PC-3 (cell line): Measurements from ENCODE around the gene SOX12. TPM values are rescaled to one million over a fixed set of nuclear protein-coding genes. Genes with fewer than 3 reads are reported as not detected.
"Not testable (repeated sequence)": the region's sequence is repeated elsewhere in the genome, so short reads cannot be mapped to it uniquely, and the experiment has no call there.

Experiments
- ATAC-seq: fragments of 200-7000 bp; cut with Tn5 transposase; 2 replicates; pipeline ENCODE4 v1.9.1; 2020; ENCODE audit warnings: mild to moderate bottlenecking, moderate library complexity
- BruUV-seq: library from RNA; stranded (reverse); fragments of 400-500 nt; replicated peaks from 2 replicates; lab custom pipeline; 2021; lab: Mats Ljungman, UMichigan
- CTCF ChIA-PET: fragments of 300-600 bp; sonication (Branson Sonifier 250); formaldehyde crosslinking; loops from one replicate; lab custom pipeline; 2022; ENCODE audit warnings: antibody characterized with exemption; lab: Charles Lee
- POLR2A ChIA-PET: fragments of 300-600 bp; sonication (Branson Sonifier 250); formaldehyde crosslinking; loops from one replicate; lab custom pipeline; 2022; ENCODE audit warnings: antibody characterized with exemption; ENCODE audit not compliant: unreplicated experiment; lab: Charles Lee
- DNase-seq: peaks from one replicate; pipeline ENCODE4 v3.0.0-alpha.2; 2015
- H2AFZ ChIP-seq: fragments of 300-600 bp; sonication (generic); 2 replicates; pipeline ENCODE4 v1.6.0; 2016; ENCODE audit warnings: antibody characterized with exemption, low read length
- H3F3A ChIP-seq: fragments of 300-600 bp; sonication (generic); one replicate; pipeline ENCODE4 v1.6.0; 2017; ENCODE audit warnings: antibody characterized with exemption, low read length, control low read depth, mild to moderate bottlenecking; ENCODE audit not compliant: unreplicated experiment
- H3K27ac ChIP-seq: fragments of 300-600 bp; sonication (generic); 2 replicates; pipeline ENCODE4 v1.5.1; 2016; ENCODE audit warnings: mild to moderate bottlenecking, low read length
- H3K27me3 ChIP-seq: fragments of 300-600 bp; sonication (generic); 2 replicates; pipeline ENCODE4 v1.6.1; 2016; ENCODE audit warnings: low read length, mixed read lengths
- H3K36me3 ChIP-seq: fragments of 300-600 bp; sonication (generic); 2 replicates; pipeline ENCODE4 v1.6.1; 2016; ENCODE audit warnings: low read depth, mixed run types, low read length, mixed read lengths
- H3K4me1 ChIP-seq: fragments of 300-600 bp; sonication (generic); 2 replicates; pipeline ENCODE4 v1.5.1; 2016; ENCODE audit warnings: low read length; ENCODE audit not compliant: insufficient read depth
- H3K4me2 ChIP-seq: fragments of 300-600 bp; sonication (generic); 2 replicates; pipeline ENCODE4 v1.6.0; 2016; ENCODE audit warnings: low read length
- H3K4me3 ChIP-seq: fragments of 300-600 bp; sonication (generic); 2 replicates; pipeline ENCODE4 v1.5.1; 2016; ENCODE audit warnings: mild to moderate bottlenecking, low read length, mixed read lengths
- H3K79me2 ChIP-seq: fragments of 300-600 bp; sonication (generic); 2 replicates; pipeline ENCODE4 v1.6.1; 2017; ENCODE audit warnings: low read length, mixed read lengths
- H3K9ac ChIP-seq: fragments of 300-600 bp; sonication (generic); 2 replicates; pipeline ENCODE4 v1.6.0; 2016; ENCODE audit warnings: mild to moderate bottlenecking, low read length
- H3K9me2 ChIP-seq: fragments of 300-600 bp; sonication (generic); replicated peaks from 2 replicates; pipeline ENCODE4 v1.6.1; 2016; ENCODE audit warnings: mixed run types, low read length, mixed read lengths
- H3K9me3 ChIP-seq: fragments of 300-600 bp; sonication (generic); 2 replicates; pipeline ENCODE4 v1.6.1; 2016; ENCODE audit warnings: low read length, mixed read lengths
- H4K20me1 ChIP-seq: fragments of 300-600 bp; sonication (generic); 2 replicates; pipeline ENCODE4 v1.6.1; 2016; ENCODE audit warnings: low read length, mixed read lengths
- EZH2 ChIP-seq: fragments of 300-600 bp; sonication (generic); IDR thresholded peaks from one replicate; pipeline ENCODE4 v1.6.1; 2017; ENCODE audit warnings: antibody characterized with exemption, mild to moderate bottlenecking, low read length; ENCODE audit not compliant: unreplicated experiment
- EZH2phosphoT487 ChIP-seq: fragments of 300-600 bp; sonication (generic); IDR thresholded peaks from 2 replicates; pipeline ENCODE4 v1.6.1; 2018; ENCODE audit warnings: mild to moderate bottlenecking, antibody characterized with exemption, low read length, borderline replicate concordance
- intact Hi-C: fragments of 100-400 bp; cut with micrococcal nuclease; formaldehyde crosslinking; loops from 2 replicates; pipeline ENCODE4 v1.9.0; 2023
- total RNA-seq: library from RNA; depleted of rRNA; stranded (reverse); fragments of >200 nt; gene quantifications from 2 replicates; pipeline ENCODE4 v1.2.3, GENCODE V29; 2014
- TF ChIP-seq, protein P1 (sequence below): fragments of 300-600 bp; sonication (generic); conservative IDR thresholded peaks from 2 replicates; pipeline ENCODE4 v1.5.1; 2017; ENCODE audit warnings: antibody characterized with exemption, low read depth, mild to moderate bottlenecking, low read length

Gene SOX12
- total RNA-seq, 1 experiment from 2014 or later = 13.8 TPM

DNA sequence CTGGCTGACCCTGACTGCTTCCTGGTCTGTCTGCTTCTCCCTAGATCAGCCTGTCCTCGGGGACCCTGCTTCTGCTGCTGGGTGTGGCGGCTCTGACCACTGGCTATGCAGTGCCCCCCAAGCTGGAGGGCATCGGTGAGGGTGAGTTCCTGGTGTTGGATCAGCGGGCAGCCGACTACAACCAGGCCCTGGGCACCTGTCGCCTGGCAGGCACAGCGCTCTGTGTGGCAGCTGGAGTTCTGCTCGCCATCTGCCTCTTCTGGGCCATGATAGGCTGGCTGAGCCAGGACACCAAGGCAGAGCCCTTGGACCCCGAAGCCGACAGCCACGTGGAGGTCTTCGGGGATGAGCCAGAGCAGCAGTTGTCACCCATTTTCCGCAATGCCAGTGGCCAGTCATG, 27.8 kb downstream of the SOX12 start:
- POLR2A ChIA-PET = no interaction called here
- CTCF ChIA-PET = interaction anchor here (0.6 kb wide), 1 partner anchor 90 kb away, joined by 3 read pairs; no protein-coding TSS in a partner anchor

GRCh38 chr20:354298-354977, 29.1 kb downstream of the SOX12 start:
- ChIA-PET CTCF (interaction anchor here (0.7 to 2.7 kb wide), 2 partner anchors 27 to 77 kb away, joined by 3 to 20 read pairs; partner anchors contain the start of gene TRIB3), POLR2A (no interaction called here)
- Histone ChIP-seq H3F3A (no peaks in the 10 kb centered on the region), H3K27me3 (no peaks in the 10 kb centered on the region), H3K4me3 (no peak overlapping the region), H3K4me2 (no peak overlapping the region), H3K9me3 (no peaks in the 10 kb centered on the region), H3K9ac (no peak overlapping the region), H2AFZ (no peak overlapping the region), H3K9me2 (no peaks in the 10 kb centered on the region), H3K27ac (no peak overlapping the region), H4K20me1 (no peaks in the 10 kb centered on the region), H3K36me3 (no peaks in the 10 kb centered on the region), H3K79me2 (no peaks in the 10 kb centered on the region), H3K4me1 (no peaks in the 10 kb centered on the region)
- TF ChIP-seq, protein P1, sequence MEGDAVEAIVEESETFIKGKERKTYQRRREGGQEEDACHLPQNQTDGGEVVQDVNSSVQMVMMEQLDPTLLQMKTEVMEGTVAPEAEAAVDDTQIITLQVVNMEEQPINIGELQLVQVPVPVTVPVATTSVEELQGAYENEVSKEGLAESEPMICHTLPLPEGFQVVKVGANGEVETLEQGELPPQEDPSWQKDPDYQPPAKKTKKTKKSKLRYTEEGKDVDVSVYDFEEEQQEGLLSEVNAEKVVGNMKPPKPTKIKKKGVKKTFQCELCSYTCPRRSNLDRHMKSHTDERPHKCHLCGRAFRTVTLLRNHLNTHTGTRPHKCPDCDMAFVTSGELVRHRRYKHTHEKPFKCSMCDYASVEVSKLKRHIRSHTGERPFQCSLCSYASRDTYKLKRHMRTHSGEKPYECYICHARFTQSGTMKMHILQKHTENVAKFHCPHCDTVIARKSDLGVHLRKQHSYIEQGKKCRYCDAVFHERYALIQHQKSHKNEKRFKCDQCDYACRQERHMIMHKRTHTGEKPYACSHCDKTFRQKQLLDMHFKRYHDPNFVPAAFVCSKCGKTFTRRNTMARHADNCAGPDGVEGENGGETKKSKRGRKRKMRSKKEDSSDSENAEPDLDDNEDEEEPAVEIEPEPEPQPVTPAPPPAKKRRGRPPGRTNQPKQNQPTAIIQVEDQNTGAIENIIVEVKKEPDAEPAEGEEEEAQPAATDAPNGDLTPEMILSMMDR = peak; percentile 98
- TF ChIP-seq EZH2 = no peak
- BruUV-seq = no TSS peak
- peak; percentile 93 for DNase-seq
- peak; percentile 93 for ATAC-seq
- intact Hi-C loops = loop anchor here (1.0 kb wide), 3 partner anchors 77 to 125 kb away; no protein-coding TSS in a partner anchor

More for the DNA sequence above, 27.8 kb downstream of the SOX12 start:
- no peak overlapping the region for H2AFZ ChIP-seq
- H3F3A ChIP-seq = no peaks in the 10 kb centered on the region
- no peak overlapping the region for H3K9ac ChIP-seq
- H3K4me1 ChIP-seq = peaks cover 8% of the 10 kb centered on the region
- ATAC-seq = no peak
- no peaks in the 10 kb centered on the region for H3K27me3 ChIP-seq
- H4K20me1 ChIP-seq = no peaks in the 10 kb centered on the region
- no peaks in the 10 kb centered on the region for H3K9me2 ChIP-seq
- no peak overlapping the region for H3K4me2 ChIP-seq
- no TSS peak for BruUV-seq
- H3K27ac ChIP-seq = no peak overlapping the region
- no peaks in the 10 kb centered on the region for H3K36me3 ChIP-seq
- H3K9me3 ChIP-seq = no peaks in the 10 kb centered on the region
- intact Hi-C loops = no loop called here
- DNase-seq = no peak
- no peaks in the 10 kb centered on the region for H3K79me2 ChIP-seq
- TF ChIP-seq, protein P1 = no peak
- TF ChIP-seq EZH2 (no peak), EZH2phosphoT487 (no peak)
- H3K4me3 ChIP-seq = no peak overlapping the region

DNA sequence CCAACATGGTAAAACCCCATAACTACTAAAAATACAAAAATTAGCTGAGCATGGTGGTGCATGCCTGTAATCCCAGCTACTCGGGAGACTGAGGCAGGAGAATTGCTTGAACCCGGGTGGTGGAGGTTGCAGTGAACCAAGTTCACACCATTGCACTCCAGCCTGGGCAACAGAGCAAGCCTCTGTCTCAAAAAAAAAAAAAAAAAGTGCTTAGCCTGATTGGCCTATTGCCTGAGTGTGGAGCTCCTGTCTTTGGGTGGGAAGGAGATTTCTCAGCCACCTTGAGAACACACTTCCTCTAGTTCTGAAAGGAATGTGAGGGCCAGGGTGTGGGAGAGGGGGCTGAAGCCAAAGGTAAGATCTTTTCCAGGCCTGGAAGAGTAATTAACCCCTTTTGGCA, 30.8 kb downstream of the SOX12 start:
- H2AFZ ChIP-seq, ATAC-seq, H3K4me3 ChIP-seq, intact Hi-C loops, H4K20me1 ChIP-seq, H3K4me1 ChIP-seq, H3K4me2 ChIP-seq, DNase-seq, H3K36me3 ChIP-seq, BruUV-seq, H3F3A ChIP-seq, H3K27me3 ChIP-seq, H3K79me2 ChIP-seq, H3K9me2 ChIP-seq, H3K9me3 ChIP-seq, H3K27ac ChIP-seq, H3K9ac ChIP-seq: not testable (repeated sequence)
- POLR2A ChIA-PET = interaction anchor here (1.0 kb wide), 1 partner anchor 31 kb away, joined by 5 read pairs; no protein-coding TSS in a partner anchor
- CTCF ChIA-PET = interaction anchor here (1.0 to 2.7 kb wide), 2 partner anchors 16 to 75 kb away, joined by 3 to 20 read pairs; no protein-coding TSS in a partner anchor
